SK-N-SH treated with all-trans-retinoic acid at 6 μM for 48 hours (cell line): ENCODE measurements around the gene RBM46.

Experiments
- ATAC-seq: fragments of 200-7000 bp; cut with Tn5 transposase; 3 replicates; pipeline ENCODE4 v1.9.1; 2020; ENCODE audit warnings: mild to moderate bottlenecking, moderate library complexity
- ARNTL ChIP-seq: fragments of 450-650 bp; formaldehyde crosslinking; IDR thresholded peaks from 2 replicates; pipeline ENCODE4 v1.5.0; 2020; ENCODE audit warnings: low read depth, mild to moderate bottlenecking, moderate library complexity, borderline replicate concordance
- BACH2 ChIP-seq: fragments of 250-450 bp; sonication (Bioruptor Pico); IDR thresholded peaks from 2 replicates; pipeline ENCODE4 v1.9.0; 2021; ENCODE audit warnings: mild to moderate bottlenecking, borderline replicate concordance
- CREB5 ChIP-seq: fragments of 250-450 bp; sonication (Bioruptor Pico); IDR thresholded peaks from 2 replicates; pipeline ENCODE4 v1.5.1; 2020; ENCODE audit warnings: low read depth, mild to moderate bottlenecking, moderate library complexity
- CSRNP3 ChIP-seq: fragments of 250-450 bp; sonication (Bioruptor Pico); IDR thresholded peaks from 2 replicates; pipeline ENCODE4 v1.5.1; 2021; ENCODE audit warnings: mild to moderate bottlenecking, moderate library complexity
- ESRRG ChIP-seq: fragments of 250-450 bp; sonication (Bioruptor Pico); IDR thresholded peaks from 2 replicates; pipeline ENCODE4 v1.6.1; 2021; ENCODE audit warnings: mild to moderate bottlenecking
- GLIS3 ChIP-seq: fragments of 250-450 bp; sonication (Bioruptor Pico); IDR thresholded peaks from 2 replicates; pipeline ENCODE4 v1.5.0; 2020; ENCODE audit warnings: mild to moderate bottlenecking, moderate library complexity
- OSR1 ChIP-seq: fragments of 250-450 bp; sonication (Bioruptor Pico); IDR thresholded peaks from 2 replicates; pipeline ENCODE4 v1.8.0; 2022; ENCODE audit warnings: moderate library complexity, mild to moderate bottlenecking, inconsistent platforms
- PATZ1 ChIP-seq: fragments of 250-450 bp; sonication (Bioruptor Pico); IDR thresholded peaks from 2 replicates; pipeline ENCODE4 v1.8.0; 2020; ENCODE audit warnings: mild to moderate bottlenecking, moderate library complexity, borderline replicate concordance
- POU6F1 ChIP-seq: fragments of 250-450 bp; sonication (Bioruptor Pico); IDR thresholded peaks from 2 replicates; pipeline ENCODE4 v1.8.0; 2021; ENCODE audit warnings: low read depth, mild to moderate bottlenecking, moderate library complexity, borderline replicate concordance
- PPARA ChIP-seq: fragments of 250-450 bp; sonication (Bioruptor Pico); IDR thresholded peaks from 2 replicates; pipeline ENCODE4 v1.5.0; 2020; ENCODE audit warnings: mild to moderate bottlenecking, borderline replicate concordance
- RARB ChIP-seq: fragments of 250-450 bp; sonication (Bioruptor Pico); IDR thresholded peaks from 2 replicates; pipeline ENCODE4 v1.8.0; 2021; ENCODE audit warnings: mild to moderate bottlenecking, moderate library complexity
- SNAI2 ChIP-seq: fragments of 250-450 bp; sonication (Bioruptor Pico); IDR thresholded peaks from 2 replicates; pipeline ENCODE4 v1.5.0; 2020; ENCODE audit warnings: mild to moderate bottlenecking, moderate library complexity
- TCF4 ChIP-seq: fragments of 250-450 bp; sonication (Bioruptor Pico); IDR thresholded peaks from 2 replicates; pipeline ENCODE4 v1.8.0; 2021; ENCODE audit warnings: mild to moderate bottlenecking, moderate library complexity, borderline replicate concordance
- TOX ChIP-seq: fragments of 250-450 bp; sonication (Bioruptor Pico); IDR thresholded peaks from 2 replicates; pipeline ENCODE4 v1.8.0; 2021; ENCODE audit warnings: mild to moderate bottlenecking, moderate library complexity, borderline replicate concordance
- TSHZ2 ChIP-seq: fragments of 250-450 bp; sonication (Bioruptor Pico); IDR thresholded peaks from 2 replicates; pipeline ENCODE4 v1.5.0; 2020; ENCODE audit warnings: mild to moderate bottlenecking, moderate library complexity
- ZFP3 ChIP-seq: fragments of 250-450 bp; sonication (Bioruptor Pico); IDR thresholded peaks from 2 replicates; pipeline ENCODE4 v1.5.0; 2020; ENCODE audit warnings: mild to moderate bottlenecking, moderate library complexity
- ZFP30 ChIP-seq: fragments of 450-650 bp; formaldehyde crosslinking; IDR thresholded peaks from 2 replicates; pipeline ENCODE4 v1.5.0; 2022; ENCODE audit warnings: mild to moderate bottlenecking, moderate library complexity
- ZNF70 ChIP-seq: fragments of 450-650 bp; formaldehyde crosslinking; IDR thresholded peaks from 2 replicates; pipeline ENCODE4 v1.5.0; 2020; ENCODE audit warnings: mild to moderate bottlenecking, moderate library complexity
- ZNF8 ChIP-seq: fragments of 450-650 bp; formaldehyde crosslinking; IDR thresholded peaks from 2 replicates; pipeline ENCODE4 v1.5.0; 2020; ENCODE audit warnings: mild to moderate bottlenecking, moderate library complexity

Gene RBM46

GRCh38 chr4:154822775-154823174 is 41.7 kb downstream of the RBM46 start:
- TF ChIP-seq CSRNP3 (CRISPR knock-in tag) (no peak), TOX (CRISPR knock-in tag) (no peak), ZFP3 (CRISPR knock-in tag) (no peak), ZNF70 (no peak), CREB5 (CRISPR knock-in tag) (no peak), PATZ1 (CRISPR knock-in tag) (no peak), SNAI2 (CRISPR knock-in tag) (no peak), OSR1 (CRISPR knock-in tag) (no peak), POU6F1 (CRISPR knock-in tag) (no peak), ESRRG (CRISPR knock-in tag) (no peak), PPARA (CRISPR knock-in tag) (no peak), TCF4 (CRISPR knock-in tag) (no peak), ARNTL (CRISPR knock-in tag) (no peak), ZNF8 (CRISPR knock-in tag) (no peak)
- ATAC-seq: peak; percentile 64

GRCh38 chr4:154836030-154836429 is 55.0 kb downstream of the RBM46 start:
- ATAC-seq: no peak
- TF ChIP-seq PPARA (CRISPR knock-in tag) (no peak), OSR1 (CRISPR knock-in tag) (no peak), GLIS3 (CRISPR knock-in tag) (no peak), ZNF8 (CRISPR knock-in tag) (no peak), BACH2 (CRISPR knock-in tag) (no peak), SNAI2 (CRISPR knock-in tag) (no peak)

- ATAC-seq: no peak
- TF ChIP-seq TSHZ2 (CRISPR knock-in tag) (no peak), ZFP30 (CRISPR knock-in tag) (no peak), BACH2 (CRISPR knock-in tag) (no peak), CSRNP3 (CRISPR knock-in tag) (no peak), POU6F1 (CRISPR knock-in tag) (no peak), PPARA (CRISPR knock-in tag) (no peak), ZFP3 (CRISPR knock-in tag) (no peak), ZNF8 (CRISPR knock-in tag) (no peak), PATZ1 (CRISPR knock-in tag) (no peak), OSR1 (CRISPR knock-in tag) (no peak), GLIS3 (CRISPR knock-in tag) (no peak), RARB (CRISPR knock-in tag) (no peak)
These were observed 55.4 kb downstream of the RBM46 start for GRCh38 chr4:154836513-154836912.
